Suppressor macrophage (primary cell): Measurements from ENCODE around the gene ATP7A.
"Not testable (repeated sequence)": the region's sequence is repeated elsewhere in the genome, so short reads cannot be mapped to it uniquely, and the experiment has no call there.

Source experiments
- DNase-seq, 4 experiments: peaks; one replicate each; pipeline ENCODE4 v3.0.0-alpha.2; 2020 to 2022

The ATP7A gene

DNA sequence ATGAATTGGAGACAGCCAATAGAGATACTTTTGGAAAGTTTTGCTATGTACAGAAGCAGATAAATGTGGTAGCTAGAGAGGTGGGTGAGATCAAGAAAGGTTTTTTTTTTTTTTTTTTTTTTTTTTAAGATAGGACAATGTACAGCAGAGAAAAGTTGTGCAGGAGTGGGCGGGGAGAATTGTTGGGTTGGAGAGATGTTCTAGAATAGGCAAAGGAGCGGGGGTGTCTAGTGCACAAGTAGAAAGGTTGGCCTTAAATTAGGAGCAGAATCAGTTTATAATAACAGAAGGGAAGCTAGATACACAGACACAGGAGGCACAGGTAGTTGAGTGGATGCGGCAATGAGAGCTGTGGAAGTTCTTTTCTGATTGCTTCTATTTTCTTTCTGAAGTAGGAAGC lies 127.4 kb downstream of the ATP7A start:
- DNase-seq = no peak

DNA sequence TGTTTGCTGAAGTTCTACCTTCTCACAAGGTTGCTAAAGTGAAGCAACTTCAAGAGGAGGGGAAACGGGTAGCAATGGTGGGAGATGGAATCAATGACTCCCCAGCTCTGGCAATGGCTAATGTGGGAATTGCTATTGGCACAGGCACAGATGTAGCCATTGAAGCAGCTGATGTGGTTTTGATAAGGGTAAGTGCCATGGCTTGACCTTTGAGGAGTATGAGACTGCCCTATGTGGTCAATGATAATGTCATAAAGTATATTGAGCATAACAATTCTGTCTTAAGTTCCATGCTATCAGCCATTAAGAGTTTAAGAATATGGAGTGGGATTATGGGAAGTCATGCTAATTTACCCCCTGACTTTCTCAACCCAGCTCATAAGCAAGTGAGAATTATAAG lies 132.1 kb downstream of the ATP7A start:
- DNase-seq = no peak

DNA sequence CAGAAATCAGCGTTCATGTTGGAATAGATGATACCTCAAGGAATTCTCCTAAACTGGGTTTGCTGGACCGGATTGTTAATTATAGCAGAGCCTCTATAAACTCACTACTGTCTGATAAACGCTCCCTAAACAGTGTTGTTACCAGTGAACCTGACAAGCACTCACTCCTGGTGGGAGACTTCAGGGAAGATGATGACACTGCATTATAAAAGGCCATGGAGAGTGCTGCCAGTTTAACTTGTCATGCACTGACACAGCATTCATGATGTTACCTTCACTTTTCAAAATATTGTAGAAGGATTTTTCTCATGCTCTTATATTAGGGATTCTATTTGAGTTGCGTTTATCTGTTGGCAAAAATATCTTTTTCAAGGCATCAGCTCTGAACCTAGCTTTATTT lies 135.9 kb downstream of the ATP7A start:
- DNase-seq = no peak

DNA sequence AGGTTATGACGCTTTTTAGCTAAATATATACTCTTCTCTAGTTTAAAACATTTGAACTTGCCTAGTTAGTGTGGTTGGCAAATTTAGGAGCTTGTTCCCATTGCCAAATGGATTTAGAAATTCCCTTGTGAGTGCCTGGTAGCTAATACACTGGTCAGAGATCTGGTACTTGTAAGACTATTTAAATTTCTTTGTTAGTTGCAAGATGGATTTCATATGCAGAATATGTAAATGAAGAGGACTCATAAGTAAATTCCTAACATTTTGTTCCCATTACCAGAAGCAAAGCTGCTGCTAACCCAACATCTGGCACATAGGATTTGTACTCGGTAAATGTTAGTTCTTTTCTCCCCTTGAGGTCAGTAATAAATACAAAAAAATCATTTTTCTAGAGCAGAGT lies 137.6 kb downstream of the ATP7A start:
- DNase-seq = no peak

DNA sequence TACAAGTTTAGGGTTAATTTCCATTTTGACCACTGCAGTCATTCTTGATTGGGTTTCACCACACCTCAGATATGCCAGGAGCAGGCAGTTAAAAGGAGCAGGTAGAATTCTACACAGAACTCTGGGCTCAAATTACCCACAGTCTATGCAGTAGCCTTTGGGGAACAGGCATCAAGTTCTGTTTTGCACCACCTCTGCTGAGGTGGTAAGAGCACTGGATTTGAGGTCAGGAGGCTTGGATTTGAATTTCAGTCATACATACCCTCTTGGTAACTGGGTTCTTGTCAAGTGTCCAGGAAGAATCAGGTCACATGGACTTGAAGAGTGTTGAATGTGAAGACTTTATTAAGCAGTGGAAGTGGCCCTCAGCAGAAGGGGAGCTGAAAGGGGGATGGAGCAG lies 153.2 kb downstream of the ATP7A start:
- no peak for DNase-seq

DNA sequence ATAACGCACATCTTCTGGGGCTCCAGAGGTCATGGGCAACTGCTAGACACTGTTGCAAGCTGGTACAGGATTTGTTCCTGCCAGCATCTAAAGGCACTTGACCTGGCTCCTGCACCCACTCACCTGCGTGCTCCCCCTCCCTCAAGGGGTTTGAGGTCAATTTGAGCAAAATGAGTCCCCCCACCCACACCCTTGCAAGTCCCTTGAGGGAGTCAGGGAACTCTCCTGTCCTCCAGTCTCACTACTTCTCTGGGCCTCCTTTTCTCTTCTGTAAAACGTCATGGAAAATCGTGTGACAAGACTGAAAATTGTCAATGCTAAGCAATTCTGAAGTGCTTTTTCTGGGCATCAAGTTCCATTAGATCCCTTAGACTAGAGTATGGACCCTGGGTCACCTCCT lies 153.7 kb downstream of the ATP7A start:
- no peak for DNase-seq

DNA sequence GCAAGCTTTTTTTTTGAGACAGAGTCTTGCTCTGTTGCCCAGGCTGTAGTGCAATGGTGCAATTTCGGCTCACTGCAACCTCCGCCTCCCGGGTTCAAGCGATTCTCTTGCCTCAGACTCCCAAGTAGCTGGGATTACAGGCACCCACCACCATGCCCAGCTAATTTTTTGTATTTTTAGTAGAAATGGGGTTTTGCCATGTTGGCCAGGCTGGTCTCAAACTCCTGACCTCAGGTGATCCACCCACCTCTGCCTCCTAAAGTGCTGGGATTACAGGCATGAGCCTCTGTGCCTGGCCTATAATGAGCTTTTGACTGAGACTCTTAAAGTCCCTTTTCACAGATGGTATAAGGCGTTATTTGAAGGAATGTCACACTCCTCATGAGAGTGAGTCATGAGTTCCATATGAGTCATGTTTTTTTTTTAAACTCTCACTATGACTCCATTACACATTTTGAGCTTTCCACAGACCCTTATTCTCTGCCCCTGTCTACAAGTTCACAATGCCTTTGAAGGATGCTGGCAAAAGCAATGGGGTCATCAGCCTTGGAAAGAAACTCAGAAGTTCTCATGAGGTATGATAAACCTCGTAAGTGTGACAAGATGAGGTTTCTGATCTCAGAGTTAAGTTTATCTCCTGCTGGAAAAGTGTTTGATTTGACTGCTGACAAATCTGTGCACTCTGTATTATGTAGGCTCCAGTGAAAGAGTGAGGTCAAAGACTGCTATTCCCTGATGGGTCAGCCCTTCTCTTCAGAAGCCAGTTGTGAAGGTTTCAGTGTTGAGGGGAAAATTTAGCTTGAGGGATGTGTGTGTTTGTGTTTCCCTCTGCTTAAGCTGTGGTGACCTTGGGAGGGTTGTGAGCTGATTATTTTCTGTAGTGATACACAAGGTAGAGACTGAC lies 154.5 kb downstream of the ATP7A start:
- DNase-seq = peak; percentile 20 to 67 (median 45)

DNA sequence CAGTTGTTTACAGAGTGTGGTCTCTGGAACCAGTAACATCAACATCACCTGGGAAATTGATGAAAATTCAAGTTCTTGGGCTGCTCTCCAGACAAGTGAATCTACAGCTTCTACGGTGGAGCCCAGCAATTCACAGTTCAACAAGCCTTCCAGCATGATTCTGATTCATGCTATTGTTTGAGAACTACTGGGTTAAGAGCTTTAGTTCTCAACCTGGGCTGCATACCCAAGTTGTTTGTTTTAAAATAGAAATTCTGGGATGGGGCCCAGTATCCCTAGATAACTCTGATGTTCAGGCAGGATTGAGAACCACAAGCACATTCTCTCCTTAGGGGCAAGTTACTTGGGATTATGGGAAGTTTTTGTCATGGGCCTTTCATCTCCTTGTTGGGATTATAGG lies 155.6 kb downstream of the ATP7A start:
- DNase-seq = no peak

DNA sequence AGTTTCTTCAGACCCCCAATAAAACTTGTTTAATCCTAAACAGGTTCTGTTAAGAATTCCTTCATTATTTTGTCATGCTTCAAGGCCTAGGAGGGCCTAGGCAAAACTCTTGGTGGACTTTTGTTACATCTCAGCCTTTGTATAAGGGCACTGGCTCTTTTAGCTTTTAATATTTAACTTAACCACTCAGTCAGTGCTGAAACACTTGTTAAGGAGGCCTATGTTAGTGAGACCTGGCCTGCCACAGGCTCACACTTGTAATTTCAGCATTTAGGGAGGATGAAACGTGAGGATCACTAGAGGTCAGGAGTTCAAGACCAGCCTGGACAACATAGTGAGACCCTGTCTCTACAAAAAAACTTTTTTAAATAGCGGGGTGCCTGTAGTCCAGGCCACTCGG lies 160.8 kb downstream of the ATP7A start:
- DNase-seq = no peak

DNA sequence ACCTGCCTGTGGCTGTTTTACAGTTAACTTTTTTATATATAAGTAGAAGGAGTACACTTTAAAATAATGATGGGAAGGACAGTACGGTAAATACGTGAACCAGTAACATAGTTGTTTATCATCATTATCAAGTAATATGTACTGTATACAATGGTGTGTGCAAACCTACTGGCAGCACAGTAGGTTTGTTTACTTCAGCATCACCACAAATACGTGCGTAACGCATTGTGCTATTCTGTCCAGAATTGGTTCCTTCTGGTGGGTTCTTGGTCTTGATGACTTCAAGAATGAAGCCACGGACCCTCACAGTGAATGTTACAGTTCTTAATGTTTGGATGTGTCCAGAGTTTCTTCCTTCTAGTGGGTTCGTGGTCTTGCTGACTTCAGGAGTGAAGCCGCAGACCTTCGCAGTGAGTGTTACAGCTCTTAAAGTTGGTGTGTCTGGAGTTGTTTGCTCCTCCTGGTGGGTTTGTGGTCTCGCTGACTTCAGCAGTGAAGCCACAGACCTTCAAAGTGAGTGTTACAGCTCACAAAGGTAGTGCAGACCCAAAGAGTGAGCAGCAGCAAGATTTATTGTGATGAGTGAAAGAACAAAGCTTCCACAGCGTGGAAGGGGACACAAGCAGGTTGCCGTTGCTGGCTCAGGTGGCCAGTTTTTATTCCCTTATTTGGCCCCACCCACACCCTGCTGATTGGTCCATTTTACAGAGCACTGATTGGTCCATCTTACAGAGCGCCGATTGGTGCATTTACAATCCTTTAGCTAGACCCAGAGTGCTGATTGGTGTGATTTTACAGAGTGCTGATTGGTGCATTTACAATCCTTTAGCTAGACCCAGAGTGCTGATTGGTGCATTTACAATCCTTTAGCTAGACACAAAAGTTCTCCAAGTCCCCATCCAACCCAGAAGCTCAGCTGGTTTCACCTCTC lies 162.9 kb downstream of the ATP7A start:
- not testable (repeated sequence) for DNase-seq

DNA sequence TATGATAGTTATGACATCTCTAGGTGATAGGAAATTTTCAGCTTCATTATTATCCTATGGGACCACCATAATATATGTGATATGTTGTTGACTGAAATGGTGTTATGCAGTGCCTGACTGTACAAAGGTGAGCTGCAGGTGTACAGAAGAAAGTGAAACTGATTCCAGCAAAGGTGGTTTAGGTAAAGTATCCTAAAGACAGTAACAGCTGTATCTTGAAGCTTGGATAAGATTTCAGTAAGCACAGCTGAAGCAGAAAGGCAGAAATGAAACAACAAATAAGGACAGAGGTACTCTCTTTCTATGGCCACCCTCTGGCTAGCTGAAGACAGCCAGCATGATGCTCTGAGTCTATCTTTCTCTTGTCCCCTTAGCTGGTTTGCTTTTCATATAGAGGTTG lies 163.6 kb downstream of the ATP7A start:
- no peak for DNase-seq

DNA sequence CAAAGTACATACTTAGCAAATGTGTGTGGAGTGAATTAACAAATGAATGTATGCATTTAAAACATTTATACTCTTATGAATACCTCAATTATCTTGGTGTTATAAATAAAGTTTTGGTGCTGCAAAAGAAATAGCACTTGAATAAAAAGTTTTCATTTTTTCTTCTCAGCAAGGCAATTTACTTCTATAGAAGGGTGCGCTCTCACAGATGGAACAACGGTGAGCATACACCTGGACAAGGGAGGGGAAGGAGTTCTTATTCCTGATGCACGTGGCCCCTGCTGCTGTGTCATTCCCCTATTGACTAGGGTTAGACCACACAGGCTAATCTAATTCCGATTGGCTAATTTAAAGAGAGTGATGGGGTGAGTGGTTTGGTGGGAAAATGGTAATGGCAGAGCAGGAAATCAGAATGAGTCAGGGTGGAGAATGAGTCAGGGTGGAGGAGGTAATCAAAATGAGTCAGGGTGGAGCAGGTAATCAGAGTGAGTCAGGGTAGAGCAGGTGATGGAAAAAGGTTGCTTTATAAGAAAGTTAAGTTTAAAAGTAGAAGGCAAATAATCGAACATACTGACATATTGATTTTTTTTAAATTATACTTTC lies 165.4 kb downstream of the ATP7A start:
- no peak for DNase-seq

DNA sequence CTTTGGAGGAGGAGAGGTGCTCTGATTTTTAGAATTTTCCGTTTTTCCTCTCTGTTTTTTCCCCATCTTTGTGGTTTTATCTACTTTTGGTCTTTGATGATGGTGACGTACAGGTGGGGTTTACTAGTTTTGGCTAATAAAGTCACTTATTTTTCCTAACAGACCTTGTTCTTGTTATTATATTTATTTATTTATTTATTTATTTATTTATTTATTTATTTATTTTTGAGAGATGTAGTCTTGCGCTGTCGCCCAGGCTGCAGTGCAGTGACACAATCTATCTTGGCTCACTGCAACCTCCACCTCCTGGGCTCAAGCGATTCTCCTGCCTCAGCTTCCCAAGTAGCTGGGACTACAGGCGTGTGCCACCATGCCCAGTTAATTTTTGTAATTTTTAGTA lies 170.9 kb downstream of the ATP7A start:
- not testable (repeated sequence) for DNase-seq

DNA sequence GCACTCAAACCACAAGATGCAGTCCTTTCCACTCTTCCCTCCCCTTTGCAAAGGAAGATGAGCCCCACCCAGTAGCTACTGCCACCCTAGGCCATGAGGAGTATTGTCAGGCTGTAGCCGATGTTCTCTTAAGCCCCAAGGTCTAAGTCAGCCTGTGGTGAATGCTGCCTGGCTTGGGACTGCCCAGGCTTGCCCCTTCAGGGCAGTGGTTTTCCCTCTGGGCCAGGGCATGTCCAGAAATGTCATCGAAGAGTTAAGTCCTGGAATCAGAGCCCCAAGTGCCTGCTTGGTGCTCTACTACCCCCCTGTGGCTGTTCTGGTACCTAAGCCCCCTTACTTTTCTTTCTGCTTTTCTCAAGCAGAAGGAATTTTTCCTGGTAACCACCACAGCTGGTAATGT lies 181.8 kb downstream of the ATP7A start:
- peak; percentile 16 to 46 (median 38) for DNase-seq

DNA sequence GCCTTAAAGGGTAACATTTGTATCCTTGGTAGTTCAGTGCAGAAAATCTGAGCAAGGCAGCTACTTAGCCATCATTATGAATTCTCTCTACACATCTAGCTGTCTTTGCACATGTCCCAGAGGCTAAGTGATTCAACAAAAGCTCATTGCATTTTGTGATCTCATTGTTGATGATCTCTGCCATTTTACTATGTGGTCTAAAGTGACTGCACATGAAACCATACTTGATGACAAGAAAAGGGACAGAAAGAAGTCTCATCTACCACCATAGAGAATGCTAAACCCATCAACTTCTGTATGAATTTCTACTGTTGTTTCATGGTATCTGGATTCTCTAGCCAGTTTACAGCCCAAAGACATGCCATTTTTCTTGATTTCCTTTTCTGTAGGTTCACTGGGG lies 187.6 kb downstream of the ATP7A start:
- DNase-seq = no peak
